HG02840 (cell line): ENCODE data around the gene CCR5AS.
"Not testable (repeated sequence)": the region's sequence is repeated elsewhere in the genome, so short reads cannot be mapped to it uniquely, and the experiment has no call there.

Source experiments
- ATAC-seq: cut with Tn5 transposase; IDR thresholded peaks from one replicate; pipeline ENCODE4 v1.9.1; 2021; ENCODE audit warnings: mild to moderate bottlenecking, moderate library complexity, moderate number of reproducible peaks; ENCODE audit not compliant: unreplicated experiment, low FRiP score

Gene CCR5AS

DNA sequence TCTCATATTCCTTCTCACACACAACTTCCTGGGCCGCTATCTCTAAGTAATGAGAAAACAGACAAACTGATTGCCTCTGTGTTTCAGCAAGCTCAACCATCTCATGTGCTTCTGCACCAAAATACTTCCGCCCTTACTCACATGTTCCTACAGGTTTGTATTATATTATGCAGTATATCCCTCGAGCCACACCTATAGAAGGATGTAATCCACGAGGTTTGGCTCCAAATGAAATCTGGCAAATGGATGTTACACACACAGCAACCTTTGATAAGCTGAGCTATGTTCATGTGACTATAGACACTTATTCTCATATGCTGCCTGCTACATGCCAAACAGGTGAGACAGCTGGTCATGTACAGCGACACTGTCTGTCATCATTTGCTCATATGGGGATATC is 22.8 kb upstream of the CCR5AS start:
- ATAC-seq = no peak

DNA sequence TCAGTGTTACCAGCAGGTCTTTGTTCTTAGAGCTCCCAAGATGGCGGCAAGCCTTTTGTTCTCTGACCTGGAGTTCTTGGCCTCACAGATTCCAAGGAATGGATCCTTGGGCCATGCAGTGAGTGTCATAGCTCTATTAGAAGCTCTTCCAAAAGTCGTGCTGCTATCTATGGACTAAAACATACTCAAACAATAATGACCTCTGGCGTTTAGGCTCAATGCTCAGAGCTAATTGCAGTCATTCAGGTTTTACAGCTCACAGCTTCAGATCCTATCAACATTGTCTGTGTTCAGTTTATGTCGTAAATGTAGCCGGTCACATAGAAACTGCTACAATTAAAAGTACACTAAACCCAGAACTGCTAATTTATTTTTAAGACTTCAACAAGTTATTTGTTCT is 22.4 kb upstream of the CCR5AS start:
- no peak for ATAC-seq

DNA sequence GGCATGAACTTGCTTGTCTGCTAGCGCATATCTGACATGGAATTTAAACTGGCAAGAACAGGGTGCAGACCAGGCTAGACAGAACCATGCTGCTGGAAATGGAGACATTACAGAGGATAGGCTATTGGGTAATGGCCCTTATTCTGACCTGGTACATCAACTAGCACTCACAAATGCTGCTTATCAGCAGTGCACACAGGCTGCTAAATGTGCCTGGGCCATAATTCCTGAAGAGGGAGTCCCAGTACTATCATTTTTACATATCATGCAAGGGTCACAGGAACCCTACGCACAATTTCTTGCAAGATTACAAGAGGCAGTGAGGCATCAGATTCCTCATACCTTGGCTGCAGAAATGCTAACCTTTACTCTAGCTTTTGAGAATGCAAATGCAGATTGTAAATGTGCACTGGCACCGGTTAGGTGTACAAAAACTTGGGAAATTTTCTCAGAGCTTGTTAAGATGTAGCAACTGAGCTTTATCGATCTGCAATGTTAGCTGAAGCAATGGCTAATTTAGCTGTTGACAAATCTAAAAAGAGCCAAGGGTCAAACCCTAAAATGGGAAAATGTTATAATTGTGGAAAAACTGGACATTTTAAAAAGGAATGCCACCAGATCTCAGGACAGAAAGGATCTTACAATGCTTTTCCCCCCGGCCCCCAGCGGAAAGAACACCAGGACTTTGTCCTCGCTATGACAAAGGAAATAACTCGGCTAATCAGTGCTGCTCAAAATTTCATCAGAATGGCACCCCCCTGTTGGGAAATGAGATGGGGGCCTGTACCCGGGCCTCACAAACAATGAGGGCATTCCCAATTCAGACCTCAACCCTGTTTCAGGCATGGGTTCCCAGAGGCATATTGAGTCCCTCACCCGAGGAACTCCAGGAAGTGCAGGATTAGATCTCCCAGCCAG is 21.3 kb upstream of the CCR5AS start:
- ATAC-seq = no peak

DNA sequence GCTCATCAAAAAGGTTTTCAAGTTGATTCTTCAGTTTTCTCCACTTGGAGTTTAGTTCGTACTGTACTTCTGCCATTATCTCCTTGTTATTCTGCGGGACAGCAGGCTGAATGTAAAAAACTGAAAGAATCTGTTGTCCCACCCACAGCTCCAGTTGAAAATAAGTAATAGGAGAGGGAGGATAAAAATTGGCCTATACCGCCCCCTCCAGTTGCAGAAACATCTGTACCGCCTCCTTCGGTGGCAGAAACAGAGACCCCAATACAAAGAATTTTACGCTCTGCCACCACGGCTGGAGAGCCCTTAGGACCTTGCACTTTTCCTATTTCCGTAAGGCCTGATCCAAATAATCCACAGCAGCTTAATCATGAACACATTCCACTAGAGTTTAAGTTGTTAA is 20.5 kb upstream of the CCR5AS start:
- ATAC-seq = not testable (repeated sequence)

DNA sequence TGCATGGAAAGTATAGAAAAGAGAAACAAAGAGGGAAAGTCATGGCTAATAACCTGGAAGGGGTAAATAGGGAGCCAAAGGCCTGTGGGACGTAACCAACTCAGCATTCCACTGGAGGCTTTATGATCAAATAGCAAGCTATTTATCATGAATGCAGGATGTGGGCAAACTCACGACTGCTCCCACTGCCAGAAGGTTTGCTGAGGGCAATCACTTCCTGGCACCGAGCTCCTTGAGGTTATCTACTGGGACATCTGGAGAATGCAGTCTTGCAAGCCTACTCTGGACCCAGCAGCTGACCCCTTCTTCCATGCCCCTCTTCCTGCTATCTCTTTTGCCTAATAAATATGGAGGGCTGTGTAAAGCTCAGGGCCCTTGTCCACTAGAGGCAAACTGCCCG is 19.6 kb upstream of the CCR5AS start:
- ATAC-seq = not testable (repeated sequence)

DNA sequence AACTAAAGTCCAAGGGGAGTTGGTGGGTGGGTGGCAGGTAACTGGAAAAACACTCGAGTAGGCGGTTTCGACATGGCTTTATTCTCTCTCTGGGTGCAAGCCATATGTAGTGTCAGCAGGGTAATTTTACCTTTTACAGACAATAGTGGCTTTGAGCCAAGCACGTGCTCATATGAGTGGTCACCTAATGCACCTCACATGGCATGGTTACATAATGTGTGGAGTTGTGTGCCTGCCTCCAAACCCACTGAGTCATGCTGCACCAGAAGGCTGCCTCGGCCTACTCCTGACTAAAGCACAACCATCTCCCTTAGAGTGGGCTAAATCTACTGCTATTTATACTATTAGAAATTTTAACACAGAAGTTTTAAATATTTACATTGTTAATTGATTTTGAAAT is 16.7 kb upstream of the CCR5AS start:
- ATAC-seq = no peak

DNA sequence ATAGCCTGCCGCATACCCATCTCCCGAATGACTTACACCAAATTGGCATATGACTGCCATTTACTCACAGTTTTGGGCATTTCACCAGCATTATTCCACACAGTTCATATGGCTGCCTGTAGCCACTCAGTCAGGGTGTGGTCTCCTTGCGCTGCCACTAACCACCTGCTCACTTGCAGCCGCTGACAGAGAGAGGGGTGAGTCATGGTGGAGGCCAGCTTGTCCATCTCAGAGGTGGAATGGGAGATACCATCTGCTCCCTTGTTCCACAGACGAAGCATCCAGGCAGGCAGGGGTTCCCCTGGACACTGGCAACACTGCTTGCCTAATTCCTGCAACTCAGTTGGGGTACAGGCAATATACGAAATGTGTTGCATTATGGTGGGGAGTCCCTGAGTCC is 15.8 kb upstream of the CCR5AS start:
- no peak for ATAC-seq

DNA sequence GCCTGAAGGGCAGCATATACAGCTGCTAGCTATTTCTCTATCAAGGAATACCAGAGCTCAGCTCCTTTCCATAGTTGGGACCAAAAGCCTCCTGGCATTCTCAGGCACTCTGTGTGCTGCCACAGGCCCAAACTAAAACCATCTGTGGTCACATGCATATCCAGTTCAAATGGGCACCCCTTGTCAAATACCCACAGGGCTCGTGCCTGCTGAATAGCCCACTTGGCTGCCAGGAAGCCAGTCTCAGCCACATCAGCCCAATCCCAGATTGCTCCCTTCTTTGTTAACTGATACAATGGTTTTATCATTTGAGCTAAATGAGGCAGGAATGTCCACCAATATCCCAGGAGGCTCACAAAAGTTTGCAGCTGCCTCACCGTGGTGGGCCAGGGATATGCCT is 14.1 kb upstream of the CCR5AS start:
- ATAC-seq = no peak

DNA sequence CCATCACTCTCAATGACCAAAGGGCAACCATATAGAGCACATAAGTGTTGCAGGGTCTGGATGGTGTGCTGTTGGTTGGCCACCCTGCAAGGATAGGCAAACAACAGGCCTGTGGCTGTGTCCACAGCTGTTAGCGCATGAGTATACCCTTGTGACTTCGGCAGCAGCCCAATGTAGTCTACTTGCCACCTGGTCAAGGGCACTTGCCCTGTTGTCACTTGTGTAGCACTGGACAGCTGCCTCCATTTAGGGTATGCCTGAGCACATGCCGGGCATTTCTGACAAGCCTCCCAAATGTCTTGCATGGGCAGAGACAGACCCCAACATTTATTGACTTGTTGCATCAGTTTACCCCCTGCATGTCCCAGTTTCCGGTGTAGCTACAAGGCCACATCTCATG is 12.9 kb upstream of the CCR5AS start:
- ATAC-seq = no peak

DNA sequence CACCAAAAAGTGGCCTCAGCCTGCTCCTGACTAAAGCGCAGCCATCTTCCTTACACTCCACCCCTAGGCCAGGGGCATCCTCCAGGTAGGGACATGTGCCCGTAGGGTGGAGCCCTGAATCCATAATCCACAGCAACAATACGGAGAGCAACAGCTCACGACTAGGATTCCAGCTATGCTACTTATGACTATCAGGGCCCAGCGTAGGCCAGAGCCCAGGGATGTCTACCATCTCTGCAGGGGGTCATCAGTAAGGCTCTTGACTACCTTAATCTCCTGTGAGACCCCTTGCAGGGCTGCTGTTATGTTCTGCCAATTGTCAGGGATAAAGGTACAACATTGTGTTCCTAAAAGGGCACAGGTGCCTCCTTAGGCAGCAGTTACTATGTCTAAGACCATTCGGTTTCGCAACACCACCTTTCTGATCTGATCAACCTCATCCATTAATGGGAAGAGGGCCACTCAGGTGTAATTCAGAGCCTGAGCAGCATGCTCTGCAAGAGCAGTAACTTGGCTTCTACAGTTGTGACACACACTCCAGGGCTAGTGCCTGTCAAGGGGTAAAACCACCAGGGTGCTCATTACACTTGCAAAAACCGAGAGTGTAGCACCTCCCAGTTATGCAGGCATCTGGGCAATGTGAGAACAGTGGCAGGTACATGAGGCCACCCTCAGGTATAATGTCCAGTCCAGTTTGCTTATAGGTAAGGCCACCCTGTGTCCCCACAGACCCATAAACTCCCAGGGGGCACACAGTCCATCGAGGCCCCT is 11.2 kb upstream of the CCR5AS start:
- ATAC-seq = no peak

DNA sequence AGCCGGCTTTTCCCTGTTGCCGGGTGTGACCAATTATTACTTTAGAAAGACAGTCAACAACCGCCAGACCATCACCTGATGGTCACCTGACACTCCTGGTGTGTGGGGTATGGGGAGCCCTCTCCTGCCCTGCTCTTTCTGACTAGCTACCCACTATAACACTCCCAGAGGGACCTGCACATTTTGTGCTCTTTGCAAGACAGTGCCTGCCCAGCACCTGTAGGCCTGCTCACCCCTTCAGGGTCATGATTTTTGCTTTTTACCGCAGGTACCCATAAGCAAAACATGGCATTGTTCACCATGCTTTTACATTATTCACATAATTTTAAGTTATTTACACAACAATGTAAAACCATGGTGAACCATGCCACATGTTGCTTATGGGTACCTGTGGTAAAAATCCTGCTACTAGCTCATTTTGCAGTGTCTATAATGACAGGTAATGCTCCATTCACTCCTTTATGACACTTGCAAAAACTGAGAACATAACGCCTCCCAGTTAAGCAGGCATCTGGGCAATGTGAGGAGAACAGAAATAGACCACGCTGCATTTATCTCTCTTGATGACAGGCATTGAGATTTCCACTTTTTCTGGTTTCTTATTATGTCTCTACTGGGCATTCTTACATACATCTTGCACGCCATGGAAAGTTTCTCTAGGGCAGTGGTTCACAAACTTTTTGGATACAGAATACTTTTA is 10.1 kb upstream of the CCR5AS start:
- no peak for ATAC-seq

DNA sequence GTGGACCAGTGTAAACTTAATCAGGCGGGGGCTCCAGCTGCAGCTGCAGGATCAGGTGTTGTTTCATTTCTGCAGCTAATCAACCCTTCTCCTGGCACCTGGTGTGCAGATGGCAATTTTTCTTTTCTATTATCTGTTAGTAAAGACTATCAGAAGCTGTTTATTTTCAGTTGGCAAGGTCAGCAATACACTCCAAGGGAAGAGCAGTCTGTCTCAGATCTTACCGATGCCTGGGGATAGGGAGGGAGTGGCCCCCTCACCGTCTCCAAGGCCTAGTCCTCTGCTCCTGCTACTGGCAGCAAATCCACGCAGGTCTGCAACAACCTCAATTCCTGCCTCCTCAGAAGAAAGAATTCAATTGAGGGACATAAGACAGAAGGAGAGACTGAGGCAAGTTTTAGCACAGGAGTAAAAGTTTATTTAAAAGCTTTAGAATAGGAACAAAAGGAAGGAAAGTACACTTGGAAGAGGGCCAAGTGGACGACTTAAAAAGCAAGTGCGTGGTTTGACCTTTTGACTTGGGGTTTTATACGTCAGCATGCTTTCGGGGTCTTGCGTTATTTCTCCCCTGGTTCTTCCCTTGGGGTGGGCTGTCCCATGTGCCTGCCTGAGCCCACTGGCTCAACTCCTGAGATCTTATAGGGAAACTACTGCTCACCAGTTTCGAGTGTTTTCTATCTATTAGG is 9.4 kb upstream of the CCR5AS start:
- no peak for ATAC-seq

DNA sequence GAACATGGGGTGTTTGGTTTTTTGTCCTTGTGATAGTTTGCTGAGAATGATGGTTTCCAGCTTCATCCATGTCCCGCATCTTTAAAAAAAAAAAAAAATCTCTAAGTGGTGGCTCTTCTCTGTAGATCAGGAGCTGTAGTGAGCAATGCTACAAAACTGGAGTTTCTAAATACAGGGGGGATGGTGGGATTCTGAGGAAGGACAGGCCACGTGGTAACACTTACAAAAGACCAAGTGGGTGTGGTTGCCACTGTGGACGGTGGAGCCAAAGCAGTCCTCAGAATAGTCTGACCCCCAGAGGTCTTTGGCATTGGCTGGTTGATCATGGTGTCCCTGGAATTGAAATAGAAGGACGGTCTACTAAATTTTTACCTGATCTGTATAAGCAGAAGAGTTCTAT is 7.9 kb upstream of the CCR5AS start:
- no peak for ATAC-seq

DNA sequence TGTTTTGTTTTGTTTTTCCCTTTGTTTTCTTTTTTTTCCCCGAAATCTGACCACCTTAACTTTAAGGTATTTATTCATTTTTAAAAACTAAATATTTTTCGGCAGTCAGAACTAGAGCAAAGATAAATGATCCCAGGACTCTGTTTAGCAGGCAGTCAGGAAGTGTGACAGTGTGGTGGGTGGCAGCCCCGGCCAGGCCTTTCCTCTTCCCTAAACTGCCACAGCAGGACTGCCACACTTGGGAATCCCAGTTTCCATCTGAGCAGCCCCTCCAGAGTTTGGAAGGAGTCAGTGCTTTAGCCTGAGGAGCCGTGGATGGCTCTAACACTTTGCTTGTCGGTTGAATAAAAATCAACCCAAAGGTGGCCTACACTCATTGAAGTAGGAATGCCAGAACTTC is 7.1 kb upstream of the CCR5AS start:
- ATAC-seq = no peak

DNA sequence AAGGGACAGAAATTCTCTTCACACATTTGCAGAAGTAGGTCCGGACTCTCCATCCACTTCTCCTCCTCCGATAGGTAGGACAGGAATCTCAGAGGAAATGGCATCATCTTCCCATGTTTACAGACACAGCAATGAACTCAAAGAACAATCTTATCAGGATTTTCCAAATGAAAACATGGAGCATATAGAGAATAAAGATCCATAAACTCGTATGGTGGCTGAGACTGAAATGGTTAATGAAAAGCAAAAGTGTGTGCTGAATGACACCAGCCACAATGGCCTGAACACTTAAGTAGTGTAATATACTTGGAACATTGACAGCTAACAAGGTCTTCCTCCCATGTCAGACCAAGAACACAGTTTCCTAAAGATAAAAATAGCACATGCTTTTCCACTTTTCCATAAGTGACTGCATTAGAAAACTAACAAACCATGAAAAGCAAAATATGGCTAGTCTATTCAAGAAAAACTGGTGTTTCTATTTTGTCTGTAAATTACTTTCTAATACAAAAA is 6.0 kb upstream of the CCR5AS start:
- ATAC-seq = no peak

DNA sequence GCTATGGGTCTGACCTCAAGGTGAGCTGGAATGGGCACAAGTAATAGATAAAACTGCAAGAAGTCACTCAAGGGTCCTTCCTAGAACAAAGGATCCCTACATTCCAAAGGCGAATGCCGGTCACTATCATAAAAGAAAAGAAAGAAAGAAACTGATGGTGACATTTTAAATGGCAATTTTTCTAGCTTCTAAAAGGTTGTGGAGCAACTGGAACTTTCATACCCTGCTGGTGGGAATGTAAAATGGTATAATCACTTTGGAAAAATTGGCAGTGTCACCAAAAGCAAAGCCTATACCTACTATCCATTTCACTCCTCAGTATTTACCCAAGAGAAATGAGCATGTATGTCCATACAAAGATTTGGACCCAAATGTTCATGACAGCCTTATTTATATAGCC is 4.4 kb upstream of the CCR5AS start:
- no peak for ATAC-seq

DNA sequence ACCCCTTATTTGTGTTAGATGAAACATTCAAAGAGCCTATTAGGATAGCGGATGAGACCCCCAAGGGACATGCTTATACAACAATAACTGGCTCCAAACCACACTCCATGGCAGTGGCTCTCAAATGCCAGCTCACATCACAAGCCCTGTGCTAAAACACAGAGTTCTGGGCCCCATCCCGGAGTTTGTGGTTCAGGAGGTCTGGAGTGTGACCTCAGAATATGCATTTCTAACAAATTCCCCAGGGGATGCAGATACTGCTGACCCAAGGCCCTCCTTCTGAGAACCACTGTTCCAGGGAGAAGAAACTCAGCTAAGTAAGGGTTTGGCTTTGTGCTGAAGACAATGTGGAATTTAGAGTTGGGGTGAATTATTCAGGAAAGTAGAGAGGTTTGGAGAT is 3.8 kb upstream of the CCR5AS start:
- no peak for ATAC-seq

DNA sequence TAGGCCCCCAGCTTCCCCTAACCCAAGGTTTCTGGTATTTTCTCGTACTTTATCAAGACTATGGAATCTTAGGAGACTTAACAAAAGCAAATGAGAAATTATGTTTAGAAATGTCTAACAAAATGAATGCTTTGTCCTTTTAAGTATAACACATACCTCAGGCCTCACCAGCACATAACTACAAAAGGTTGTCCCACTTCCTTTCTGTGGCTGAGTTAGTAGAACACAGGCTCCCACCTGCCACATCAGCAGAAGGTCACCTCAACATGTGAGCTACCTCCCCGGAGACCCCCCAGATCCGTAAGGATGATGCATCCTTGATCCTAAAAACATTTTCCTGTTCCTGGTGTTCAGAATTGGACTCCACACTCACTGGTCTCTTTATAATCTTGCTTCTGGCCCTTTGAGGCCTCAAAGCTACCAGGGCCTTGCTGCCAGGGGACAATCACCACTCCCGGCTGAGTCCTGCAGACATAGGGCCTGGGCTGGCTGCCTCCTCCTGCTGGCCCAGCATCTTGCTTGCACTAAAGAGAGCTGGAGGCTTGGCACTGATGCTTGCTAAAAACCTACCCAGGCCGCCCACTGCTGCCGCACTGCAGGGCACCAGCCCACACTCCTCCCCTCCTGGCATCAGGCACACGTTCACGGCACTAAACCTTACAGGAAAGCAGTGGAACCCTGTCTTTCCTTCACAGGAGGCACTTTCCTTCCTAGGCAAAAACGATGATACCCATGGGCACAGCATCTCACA is 3.0 kb upstream of the CCR5AS start:
- ATAC-seq = no peak

DNA sequence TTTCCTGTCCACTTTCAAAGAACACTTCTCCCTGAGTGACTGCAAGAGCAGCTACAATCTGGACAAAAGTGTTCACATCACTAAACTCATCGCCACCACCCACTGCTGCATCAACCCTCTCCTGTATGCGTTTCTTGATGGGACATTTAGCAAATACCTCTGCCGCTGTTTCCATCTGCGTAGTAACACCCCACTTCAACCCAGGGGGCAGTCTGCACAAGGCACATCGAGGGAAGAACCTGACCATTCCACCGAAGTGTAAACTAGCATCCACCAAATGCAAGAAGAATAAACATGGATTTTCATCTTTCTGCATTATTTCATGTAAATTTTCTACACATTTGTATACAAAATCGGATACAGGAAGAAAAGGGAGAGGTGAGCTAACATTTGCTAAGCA is 2.0 kb upstream of the CCR5AS start:
- no peak for ATAC-seq

DNA sequence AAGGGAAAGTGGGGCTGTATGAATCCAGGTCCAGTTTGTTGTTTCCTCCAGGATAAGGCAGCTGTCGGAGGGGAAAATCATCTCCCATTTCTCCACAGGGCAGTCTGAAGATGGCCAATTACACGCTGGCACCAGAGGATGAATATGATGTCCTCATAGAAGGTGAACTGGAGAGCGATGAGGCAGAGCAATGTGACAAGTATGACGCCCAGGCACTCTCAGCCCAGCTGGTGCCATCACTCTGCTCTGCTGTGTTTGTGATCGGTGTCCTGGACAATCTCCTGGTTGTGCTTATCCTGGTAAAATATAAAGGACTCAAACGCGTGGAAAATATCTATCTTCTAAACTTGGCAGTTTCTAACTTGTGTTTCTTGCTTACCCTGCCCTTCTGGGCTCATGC is 1.1 kb upstream of the CCR5AS start:
- no peak for ATAC-seq
